Activated CD4-positive, alpha-beta T cell treated with anti-CD3 and anti-CD28 coated beads for 48 hours (primary cell): Measurements from ENCODE around the gene HAND2.

Experiments
- DNase-seq: peaks from one replicate; pipeline ENCODE4 v3.0.0-alpha.2; 2020

Gene HAND2

DNA sequence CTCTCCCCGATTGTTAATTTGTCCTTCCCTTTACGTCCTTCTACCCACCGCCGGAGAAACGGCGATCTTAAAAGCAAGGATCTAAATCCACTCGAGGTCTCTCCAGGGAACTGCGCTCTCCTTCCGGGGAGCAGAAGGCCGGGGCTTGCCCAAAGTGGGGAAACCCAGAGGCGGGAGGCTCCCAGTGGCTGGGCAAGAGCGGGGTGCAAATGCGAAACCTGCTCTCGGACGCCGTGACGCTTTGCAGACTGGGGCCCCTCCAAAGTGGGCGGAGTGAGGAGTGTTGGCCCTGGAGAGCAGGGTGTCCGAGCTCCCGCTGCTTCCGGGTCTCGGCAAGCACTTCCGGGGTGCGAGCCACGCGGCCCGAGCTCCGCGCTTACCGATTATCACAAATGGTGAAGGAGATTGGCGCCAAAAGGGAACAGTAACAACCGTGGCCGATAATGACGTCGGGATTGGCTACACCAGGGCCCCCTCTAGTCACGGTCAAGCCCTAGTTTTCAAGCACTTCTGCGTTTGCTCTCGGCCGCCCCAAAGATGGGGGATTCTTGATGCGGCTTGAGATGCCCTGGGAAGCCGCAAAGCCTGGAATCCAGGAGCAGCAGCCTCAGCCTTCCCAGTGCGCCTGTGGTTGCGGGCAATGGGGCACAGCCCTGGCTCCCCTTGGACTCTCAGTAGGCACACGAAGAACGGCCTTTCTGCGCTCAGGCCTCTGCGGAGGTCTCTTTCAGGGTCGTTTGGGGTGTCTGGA, 29.0 kb downstream of the HAND2 start:
- peak; percentile 43 for DNase-seq

DNA sequence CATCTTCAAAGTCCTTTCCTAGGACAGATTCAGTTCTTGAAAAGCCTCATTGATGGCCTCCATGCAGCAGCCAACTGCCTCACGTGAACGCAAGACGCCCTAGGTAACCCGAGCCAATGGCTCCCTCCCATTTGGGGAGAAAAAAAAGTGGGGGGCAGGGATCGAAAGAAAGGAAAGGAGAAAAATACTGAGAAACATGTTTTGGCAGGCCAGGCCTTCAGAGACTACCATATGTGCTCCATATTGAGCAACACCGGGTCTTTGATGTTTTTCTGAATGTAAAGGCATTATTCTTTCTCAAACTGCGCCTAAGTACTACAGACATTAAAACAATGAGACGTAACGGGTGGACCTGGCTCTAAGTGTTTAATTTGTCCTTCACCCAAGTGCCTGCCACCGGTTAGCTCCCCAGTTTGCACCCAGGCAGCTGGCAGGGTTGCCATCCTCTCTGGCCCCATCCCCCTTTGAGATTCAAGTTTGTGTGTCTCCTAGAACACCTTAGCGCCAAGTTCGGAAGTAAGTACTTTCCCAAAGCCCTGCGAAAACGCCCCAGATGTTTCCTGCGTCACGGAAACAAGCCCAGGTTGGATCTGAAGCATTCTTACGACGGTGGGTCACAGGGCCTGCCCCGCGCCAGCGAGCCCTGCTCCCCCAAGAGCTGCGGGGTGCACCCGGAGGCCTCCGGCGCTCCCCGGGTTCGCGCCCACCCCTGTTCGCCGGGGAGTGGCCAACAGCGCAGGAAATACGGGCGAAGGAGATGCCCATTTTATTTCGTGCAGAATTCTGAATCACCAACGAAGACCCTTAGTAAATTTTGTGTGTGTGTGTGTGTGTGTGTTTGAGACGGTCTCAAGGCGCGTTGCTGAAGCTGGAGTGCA, 30.1 kb downstream of the HAND2 start:
- DNase-seq = no peak

DNA sequence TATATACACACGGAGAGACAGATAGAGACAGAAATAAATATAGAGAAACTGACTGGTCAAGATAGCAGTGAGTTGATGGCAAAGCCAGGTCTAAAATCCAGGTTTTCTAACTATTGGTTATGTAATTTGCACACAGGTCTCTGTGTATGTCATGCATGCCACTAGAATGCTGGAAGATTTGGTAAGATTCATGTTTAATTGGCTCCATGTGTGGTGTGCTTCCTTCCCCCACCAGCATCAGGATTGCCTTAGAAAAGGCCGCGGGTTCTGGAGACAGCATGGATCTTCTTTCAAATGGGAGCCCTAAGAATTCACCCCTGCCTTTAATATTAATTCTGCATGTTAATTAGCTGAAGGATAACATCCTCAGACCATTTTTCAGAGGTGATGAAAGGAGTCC, 31.3 kb downstream of the HAND2 start:
- no peak for DNase-seq

DNA sequence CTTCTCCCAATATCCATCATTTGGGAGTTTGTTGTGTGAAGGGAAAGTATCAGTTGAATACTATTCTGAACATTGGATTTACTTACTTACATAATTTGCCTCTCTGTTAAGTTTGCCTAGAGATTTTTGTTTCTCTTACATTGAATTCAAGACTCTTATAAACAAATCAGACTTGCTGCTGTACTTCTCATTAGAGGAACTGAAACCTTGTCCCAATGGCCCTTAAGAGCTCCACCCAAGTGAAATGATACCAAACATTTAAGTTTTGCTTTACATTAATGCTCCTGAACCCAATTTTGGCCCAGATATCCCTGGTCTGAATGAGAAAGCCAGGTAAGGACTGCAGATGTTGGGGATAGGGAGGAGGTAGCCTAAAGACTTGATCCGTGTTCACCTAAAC, 32.0 kb downstream of the HAND2 start:
- no peak for DNase-seq

- DNase-seq = peak; percentile 71
These were observed 35.7 kb downstream of the HAND2 start for GRCh38 chr4:173494013-173494970.

GRCh38 chr4:173493041-173493440, 37.0 kb downstream of the HAND2 start:
- no peak for DNase-seq

DNA sequence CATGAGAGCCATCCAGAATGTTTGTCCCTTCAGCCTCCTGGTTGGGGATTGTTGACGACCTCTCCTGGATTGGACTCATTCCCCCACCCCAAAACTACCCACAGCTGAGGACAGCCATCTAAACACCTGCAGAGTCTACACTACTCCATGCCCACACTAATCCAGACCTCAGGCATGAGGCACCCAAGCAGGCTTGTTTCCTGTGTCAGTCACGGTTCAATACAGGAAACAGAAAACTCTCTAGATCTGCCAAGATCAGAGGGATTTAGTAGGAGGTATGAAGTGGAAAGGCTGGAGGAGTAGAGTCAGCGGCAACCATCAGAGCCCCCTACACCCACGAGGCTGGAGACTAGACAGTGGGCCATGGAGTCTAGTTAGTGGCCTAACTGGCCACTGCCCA, 37.7 kb downstream of the HAND2 start:
- no peak for DNase-seq

DNA sequence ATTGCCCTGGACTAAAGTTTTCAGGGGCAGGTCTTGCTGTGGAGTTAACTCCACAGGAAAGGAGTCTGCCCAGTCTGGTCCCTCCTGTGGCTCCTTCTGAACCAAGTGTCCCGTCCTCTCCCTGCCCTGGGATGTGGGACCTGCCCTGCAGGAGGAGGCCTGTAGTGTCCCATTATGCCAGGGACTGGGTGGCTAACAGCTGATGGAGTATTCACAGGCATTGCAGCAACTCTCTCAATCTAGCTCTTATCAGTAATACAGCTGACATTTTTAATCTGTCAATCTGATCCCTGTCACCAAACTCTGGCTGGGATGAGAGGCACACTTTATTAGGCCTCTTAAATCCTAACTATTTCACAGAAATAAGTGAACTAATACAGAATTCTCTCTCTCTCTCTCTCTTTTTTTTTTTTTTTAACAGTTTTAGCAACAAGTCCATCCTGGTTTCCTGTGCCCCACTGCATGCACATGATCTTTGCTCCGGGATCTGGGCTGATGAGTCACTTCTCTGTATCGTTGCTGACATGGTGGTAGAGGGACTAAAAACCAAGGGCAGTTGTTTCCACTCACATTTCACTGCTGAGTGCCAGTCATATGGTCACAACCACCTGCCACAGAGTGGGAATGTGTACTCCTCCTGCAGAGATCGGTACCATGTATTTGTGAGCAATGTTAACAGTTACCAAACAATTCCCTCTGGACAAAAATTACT, 39.1 kb downstream of the HAND2 start:
- no peak for DNase-seq

DNA sequence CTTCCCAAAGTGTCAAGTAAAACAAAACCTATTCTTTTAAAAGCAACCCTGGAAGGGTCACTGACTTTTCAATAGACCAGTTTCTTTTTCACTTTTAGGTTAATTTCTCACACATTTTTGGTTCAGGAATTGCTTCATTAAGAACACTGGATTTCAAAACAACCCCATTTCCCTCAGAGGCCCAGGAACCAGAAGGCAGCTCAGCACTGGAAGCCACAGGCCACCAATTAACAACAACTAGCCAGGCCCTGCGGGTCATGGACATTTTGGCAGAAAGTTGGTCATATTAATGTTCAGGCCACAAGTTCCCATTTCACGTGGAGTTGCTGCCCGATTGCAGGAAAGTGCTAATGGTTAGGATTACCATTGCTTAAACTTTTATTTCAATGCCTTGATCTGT, 39.8 kb downstream of the HAND2 start:
- no peak for DNase-seq

DNA sequence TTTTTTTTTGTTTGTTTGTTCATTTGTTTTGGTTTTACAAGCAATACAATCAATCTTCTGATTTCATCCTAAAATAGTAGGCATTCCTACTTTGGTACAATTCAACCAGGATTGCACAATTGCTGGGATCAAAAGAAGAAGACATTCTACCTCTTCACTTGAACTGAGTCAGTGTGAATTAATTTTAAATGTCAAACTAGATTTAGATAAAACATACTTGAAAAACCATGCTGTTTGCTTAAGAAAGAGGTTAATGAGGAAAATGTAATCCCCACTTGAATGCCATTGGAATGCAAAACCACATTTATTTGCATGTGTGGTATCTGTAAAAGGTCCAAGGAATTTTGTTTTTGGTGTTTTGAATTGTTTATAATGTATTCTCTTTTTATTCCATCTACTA, 40.5 kb downstream of the HAND2 start:
- DNase-seq = no peak

- no peak for DNase-seq
These were observed 41.4 kb downstream of the HAND2 start for GRCh38 chr4:173488656-173489055.

DNA sequence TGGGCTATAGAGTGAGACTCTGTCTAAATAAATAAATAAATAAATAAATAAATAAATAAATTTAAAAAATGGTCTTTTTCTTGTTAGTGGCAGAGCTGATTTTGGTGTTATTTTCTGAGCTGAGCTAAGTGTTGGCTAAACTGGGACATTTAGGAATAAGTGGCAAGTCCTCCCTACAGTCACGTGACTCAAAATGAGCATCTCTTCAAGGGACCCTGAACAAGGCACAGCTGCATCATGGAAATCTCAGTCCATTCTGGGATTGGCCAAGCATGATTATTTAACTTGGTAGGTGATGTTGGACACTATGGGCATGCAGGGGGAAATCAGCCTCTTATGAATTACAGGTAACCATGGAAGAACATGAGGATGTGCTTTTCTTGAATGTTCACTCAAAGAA, 42.0 kb downstream of the HAND2 start:
- DNase-seq = no peak

DNA sequence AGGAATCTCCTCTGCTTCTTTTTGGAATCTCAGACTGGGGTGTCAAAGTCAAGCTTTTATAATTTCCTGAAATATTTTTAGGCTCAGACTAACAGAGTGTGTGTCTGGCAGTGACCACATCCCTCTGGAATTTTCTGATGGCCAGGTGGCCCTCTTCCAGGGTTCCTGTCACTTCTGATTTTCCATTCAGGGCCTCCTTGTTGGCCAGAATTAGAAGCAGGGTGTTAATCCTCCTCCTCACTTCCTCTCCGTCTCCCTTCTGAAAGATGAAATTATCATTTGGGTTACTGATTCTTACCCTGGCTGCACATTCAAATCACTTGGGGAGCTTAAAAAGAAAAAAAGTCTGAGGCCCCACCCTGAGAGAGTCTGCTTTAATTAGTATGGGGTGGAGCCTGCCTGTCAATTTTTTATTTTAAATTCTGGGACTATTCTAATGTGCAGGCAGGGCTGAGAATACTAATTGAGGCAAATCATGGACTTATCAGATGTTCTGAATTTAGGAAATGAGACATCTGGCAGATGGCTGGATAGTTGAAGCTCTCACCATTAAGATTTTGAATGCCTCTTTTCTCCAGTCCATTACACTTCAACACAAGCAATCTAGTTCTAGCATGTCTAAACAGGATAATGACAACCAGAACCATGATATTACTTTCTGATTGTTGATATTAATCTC, 43.2 kb downstream of the HAND2 start:
- DNase-seq = no peak

- DNase-seq = peak; percentile 14
These were observed 44.9 kb downstream of the HAND2 start for GRCh38 chr4:173485164-173485563.

DNA sequence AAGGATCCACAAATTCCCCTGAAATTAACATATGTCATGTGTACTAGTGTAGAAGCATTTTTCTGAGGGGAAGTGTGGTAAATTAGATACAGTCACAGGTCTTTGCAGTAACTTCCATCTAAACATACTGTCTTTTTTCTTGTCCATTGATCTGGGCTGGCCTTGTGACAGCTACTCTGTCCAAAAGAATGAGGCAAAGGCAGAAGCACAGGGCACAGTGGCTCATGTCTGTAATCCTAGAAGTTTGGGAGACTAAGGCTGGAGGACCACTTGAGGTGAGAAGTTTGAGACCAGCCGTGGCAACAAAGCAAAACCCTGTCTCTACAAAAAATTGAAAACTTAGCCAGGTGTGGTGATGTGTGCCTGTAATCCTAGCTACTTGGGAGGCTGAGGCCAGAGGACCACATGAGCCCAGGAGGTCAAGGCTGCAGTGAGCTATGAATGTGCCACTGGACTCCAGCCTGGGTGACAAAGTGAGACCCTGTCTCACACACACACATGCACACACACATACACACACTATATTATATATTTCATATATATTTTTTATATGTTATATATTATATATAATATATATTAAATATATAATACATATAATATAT, 47.6 kb downstream of the HAND2 start:
- DNase-seq = no peak

DNA sequence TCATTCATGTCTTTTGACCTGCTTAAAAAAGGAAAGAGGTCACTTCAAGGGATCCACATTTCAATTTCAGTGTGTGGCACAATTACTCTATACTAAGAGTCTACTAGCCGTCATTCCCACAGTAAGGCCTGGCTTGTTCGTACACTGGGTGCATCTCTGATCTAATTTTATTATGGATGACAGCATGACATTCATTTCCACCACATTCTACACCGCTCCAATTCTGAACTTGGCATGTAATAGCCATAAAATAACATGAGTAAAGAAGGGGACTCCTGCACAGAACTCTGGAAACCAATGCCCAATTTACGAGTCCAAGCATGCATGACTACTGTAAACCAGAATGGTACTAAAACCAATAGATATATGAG, 51.1 kb downstream of the HAND2 start:
- DNase-seq = no peak

- DNase-seq = no peak
These were observed 51.7 kb downstream of the HAND2 start for GRCh38 chr4:173478201-173478912.

DNA sequence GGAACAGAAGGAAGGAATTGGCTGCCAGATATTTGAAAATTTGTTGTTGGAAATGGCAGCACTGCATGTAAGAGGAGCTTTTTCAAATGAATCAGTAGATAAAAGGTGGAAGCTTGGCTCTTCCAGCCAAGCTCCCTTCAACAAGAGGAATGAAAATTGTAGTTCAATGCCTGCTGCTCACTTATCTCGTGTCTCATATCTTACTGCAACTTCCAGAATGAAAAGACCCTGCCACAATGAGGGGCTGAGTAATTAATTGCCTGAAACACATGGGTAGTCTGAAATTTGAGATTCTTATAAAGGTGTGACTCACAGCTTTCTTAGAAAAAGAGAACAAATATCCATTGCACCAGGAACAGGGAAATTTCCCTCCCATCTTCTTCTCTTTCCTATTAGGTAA, 53.0 kb downstream of the HAND2 start:
- DNase-seq = no peak
